Osteoblast (primary cell): Measurements from ENCODE around the gene ZNHIT1. TPM values are rescaled to one million over a fixed set of nuclear protein-coding genes. Genes with fewer than 3 reads are reported as not detected.

Experiments
- DNase-seq: peaks from one replicate; pipeline ENCODE4 v3.0.0; 2011; ENCODE audit warnings: low spot score, mixed read lengths; ENCODE audit not compliant: insufficient read length; ENCODE audit errors: missing footprints
- H2AFZ ChIP-seq: 2 replicates; pipeline ENCODE4 v1.6.0; 2011; ENCODE audit warnings: mild to moderate bottlenecking, low read length
- H3K27ac ChIP-seq: 2 replicates; pipeline ENCODE4 v1.5.1; 2011; ENCODE audit warnings: mild to moderate bottlenecking, low read depth, low read length, moderate library complexity
- H3K27me3 ChIP-seq: 2 replicates; pipeline ENCODE4 v1.6.0; 2012; ENCODE audit warnings: mild to moderate bottlenecking, control low read depth, inconsistent platforms, low read length, moderate library complexity; ENCODE audit not compliant: insufficient read depth
- H3K36me3 ChIP-seq: 2 replicates; pipeline ENCODE4 v1.5.1; 2011; ENCODE audit warnings: mild to moderate bottlenecking, low read length, control low read depth, moderate library complexity; ENCODE audit not compliant: insufficient read depth
- H3K4me1 ChIP-seq: 2 replicates; pipeline ENCODE4 v1.5.1; 2011; ENCODE audit warnings: mild to moderate bottlenecking, low read length, control low read depth, moderate library complexity; ENCODE audit not compliant: insufficient read depth
- H3K4me2 ChIP-seq: 2 replicates; pipeline ENCODE4 v1.6.0; 2011; ENCODE audit warnings: mild to moderate bottlenecking, low read length; ENCODE audit not compliant: insufficient read depth
- H3K4me3 ChIP-seq: fragments of 200-600 bp; sonication (generic); 3 replicates; pipeline ENCODE4 v1.5.1; 2012; ENCODE audit warnings: mild to moderate bottlenecking, low read length, inconsistent platforms; ENCODE audit not compliant: insufficient read depth
- H3K79me2 ChIP-seq: 2 replicates; pipeline ENCODE4 v1.6.0; 2012; ENCODE audit warnings: mild to moderate bottlenecking, low read length, control low read depth, inconsistent platforms; ENCODE audit not compliant: insufficient read depth
- H3K9me3 ChIP-seq: 2 replicates; pipeline ENCODE4 v1.5.1; 2011; ENCODE audit warnings: low read depth, low read length, control low read depth
- H4K20me1 ChIP-seq: 2 replicates; pipeline ENCODE4 v1.6.0; 2012; ENCODE audit warnings: mild to moderate bottlenecking, low read length, control low read depth; ENCODE audit not compliant: insufficient read depth
- total RNA-seq: library from RNA; depleted of rRNA; stranded (reverse); fragments of >200 nt; gene quantifications from 2 replicates; pipeline ENCODE4 v1.2.3, GENCODE V29; 2012
- TF ChIP-seq, protein P1 (sequence below): IDR thresholded peaks from 2 replicates; pipeline ENCODE4 v1.5.1; 2011; ENCODE audit warnings: mild to moderate bottlenecking, low read depth, low read length, moderate library complexity; ENCODE audit errors: extremely low read depth

The ZNHIT1 gene
- total RNA-seq, 1 donor = 64.4 TPM

DNA sequence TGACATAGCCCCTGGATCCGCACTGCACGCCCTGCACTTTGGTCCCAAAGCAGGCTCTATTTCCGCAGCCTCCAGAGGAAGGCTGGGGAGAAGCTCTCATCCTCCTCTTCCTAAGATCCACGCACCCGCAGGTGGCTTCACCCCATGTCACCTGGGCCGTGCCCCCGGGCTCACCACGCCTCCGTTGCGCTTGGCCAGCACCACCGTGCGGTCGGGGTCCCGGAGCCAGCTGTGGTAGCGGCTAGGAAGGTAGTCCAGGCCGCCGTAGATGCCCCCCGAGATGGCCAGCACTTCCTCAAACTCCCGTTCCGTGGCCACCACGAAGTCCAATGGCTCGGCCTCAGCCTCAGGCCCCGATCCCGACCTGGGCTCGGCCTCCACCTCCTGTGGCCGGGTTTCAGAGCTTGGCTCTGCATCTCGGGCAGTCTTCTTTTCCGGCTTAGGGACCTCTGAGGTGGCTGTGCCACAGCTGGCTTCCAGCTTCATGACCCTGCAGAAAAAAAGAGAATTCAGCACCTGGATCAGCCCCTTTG, 43.6 kb upstream of the ZNHIT1 start:
- peaks cover 2% of the 10 kb centered on the region for H4K20me1 ChIP-seq
- DNase-seq = peak; percentile 42
- no peak overlapping the region for H3K4me3 ChIP-seq
- no peak overlapping the region for H3K4me2 ChIP-seq
- H2AFZ ChIP-seq = no peak overlapping the region
- no peaks in the 10 kb centered on the region for H3K9me3 ChIP-seq
- H3K36me3 ChIP-seq = no peaks in the 10 kb centered on the region
- peaks cover 97% of the 10 kb centered on the region for H3K27me3 ChIP-seq
- peaks cover 11% of the 10 kb centered on the region for H3K4me1 ChIP-seq
- H3K79me2 ChIP-seq = no peaks in the 10 kb centered on the region
- H3K27ac ChIP-seq = no peak overlapping the region
- TF ChIP-seq, protein P1, sequence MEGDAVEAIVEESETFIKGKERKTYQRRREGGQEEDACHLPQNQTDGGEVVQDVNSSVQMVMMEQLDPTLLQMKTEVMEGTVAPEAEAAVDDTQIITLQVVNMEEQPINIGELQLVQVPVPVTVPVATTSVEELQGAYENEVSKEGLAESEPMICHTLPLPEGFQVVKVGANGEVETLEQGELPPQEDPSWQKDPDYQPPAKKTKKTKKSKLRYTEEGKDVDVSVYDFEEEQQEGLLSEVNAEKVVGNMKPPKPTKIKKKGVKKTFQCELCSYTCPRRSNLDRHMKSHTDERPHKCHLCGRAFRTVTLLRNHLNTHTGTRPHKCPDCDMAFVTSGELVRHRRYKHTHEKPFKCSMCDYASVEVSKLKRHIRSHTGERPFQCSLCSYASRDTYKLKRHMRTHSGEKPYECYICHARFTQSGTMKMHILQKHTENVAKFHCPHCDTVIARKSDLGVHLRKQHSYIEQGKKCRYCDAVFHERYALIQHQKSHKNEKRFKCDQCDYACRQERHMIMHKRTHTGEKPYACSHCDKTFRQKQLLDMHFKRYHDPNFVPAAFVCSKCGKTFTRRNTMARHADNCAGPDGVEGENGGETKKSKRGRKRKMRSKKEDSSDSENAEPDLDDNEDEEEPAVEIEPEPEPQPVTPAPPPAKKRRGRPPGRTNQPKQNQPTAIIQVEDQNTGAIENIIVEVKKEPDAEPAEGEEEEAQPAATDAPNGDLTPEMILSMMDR = no peak

DNA sequence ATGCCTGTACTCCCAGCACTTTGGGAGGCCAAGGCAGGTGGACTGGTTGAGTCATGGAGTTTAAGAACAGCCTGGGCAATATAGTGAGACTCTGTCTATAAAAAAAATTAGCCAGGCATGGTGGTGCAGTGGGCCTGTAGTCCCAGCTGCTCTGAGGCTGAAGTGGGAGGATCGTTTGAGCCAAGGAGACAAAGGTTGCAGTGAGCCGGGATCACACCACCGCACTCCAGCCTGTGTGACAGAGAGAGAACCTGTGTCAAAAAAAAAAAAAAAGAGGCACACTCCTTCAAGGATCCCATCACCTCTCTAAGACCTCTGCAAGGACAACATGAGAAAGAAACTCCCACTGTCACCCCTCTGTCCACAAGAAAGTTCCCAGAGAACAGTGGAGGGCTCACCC, 42.3 kb upstream of the ZNHIT1 start:
- no peaks in the 10 kb centered on the region for H3K36me3 ChIP-seq
- H3K4me1 ChIP-seq = peaks cover 6% of the 10 kb centered on the region
- peaks cover 97% of the 10 kb centered on the region for H3K27me3 ChIP-seq
- H3K79me2 ChIP-seq = no peaks in the 10 kb centered on the region
- H3K4me3 ChIP-seq = no peak overlapping the region
- no peak overlapping the region for H2AFZ ChIP-seq
- H3K27ac ChIP-seq = no peak overlapping the region
- DNase-seq = no peak
- H4K20me1 ChIP-seq = no peaks in the 10 kb centered on the region
- H3K4me2 ChIP-seq = no peak overlapping the region
- TF ChIP-seq, protein P1 = no peak
- H3K9me3 ChIP-seq = no peaks in the 10 kb centered on the region

DNA sequence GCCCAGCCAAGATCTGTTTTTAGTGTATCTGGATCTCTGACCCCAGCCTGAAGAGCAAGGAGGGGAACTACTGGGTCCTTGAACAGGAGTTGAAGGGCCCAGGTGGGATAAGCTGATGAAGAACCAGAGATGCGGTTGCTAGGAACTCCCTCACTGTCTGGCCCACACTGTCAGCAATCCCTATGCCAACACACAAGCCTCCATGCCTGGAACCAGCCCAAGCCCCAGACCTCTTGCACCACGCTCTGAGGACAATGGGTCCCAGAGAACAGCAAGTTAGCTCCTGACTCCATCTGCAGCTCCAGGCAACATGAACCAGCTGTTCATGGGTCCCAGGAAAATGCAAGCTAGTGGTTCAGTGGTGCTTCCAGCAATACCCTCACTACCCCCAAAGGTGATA, 40.3 kb upstream of the ZNHIT1 start:
- Histone ChIP-seq H3K9me3 (no peaks in the 10 kb centered on the region), H3K4me3 (no peak overlapping the region), H2AFZ (no peak overlapping the region), H3K36me3 (no peaks in the 10 kb centered on the region), H3K27ac (no peak overlapping the region), H3K27me3 (peaks cover 82% of the 10 kb centered on the region), H3K79me2 (no peaks in the 10 kb centered on the region), H4K20me1 (no peaks in the 10 kb centered on the region), H3K4me1 (peaks cover 6% of the 10 kb centered on the region), H3K4me2 (no peak overlapping the region)
- TF ChIP-seq, protein P1 = no peak
- DNase-seq = peak; percentile 67

DNA sequence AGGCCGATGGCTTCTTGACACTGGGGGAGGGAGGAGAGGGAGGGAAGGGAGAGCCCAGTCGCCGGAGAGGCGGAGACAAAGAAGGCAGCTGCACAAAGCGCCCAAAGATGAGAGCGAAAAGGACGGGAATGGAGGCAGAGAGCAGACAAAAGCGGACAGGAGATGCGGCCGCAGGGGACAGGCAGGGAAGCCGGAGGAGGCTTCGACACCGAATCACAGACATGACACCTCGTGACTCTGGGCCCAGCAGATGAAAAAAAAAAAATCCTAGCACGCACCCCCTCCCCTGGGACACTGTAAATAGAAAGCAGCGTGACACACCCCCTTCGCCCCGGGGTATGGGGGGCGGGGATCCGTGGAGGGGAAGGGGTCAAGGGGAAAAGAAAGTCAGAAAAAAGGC, 38.8 kb upstream of the ZNHIT1 start:
- H3K36me3 ChIP-seq = no peaks in the 10 kb centered on the region
- peaks cover 67% of the 10 kb centered on the region for H3K27me3 ChIP-seq
- no peak overlapping the region for H3K4me2 ChIP-seq

More for the DNA sequence above, 38.8 kb upstream of the ZNHIT1 start:
- H3K4me1 ChIP-seq = no peaks in the 10 kb centered on the region
- no peaks in the 10 kb centered on the region for H3K79me2 ChIP-seq
- TF ChIP-seq, protein P1 = no peak
- H3K4me3 ChIP-seq = no peak overlapping the region
- no peaks in the 10 kb centered on the region for H4K20me1 ChIP-seq
- no peak overlapping the region for H2AFZ ChIP-seq
- peak; percentile 83 for DNase-seq
- H3K9me3 ChIP-seq = no peaks in the 10 kb centered on the region
- no peak overlapping the region for H3K27ac ChIP-seq
